OCI-LY7 (cell line): ENCODE measurements around the gene PEX14. TPM values are rescaled to one million over a fixed set of nuclear protein-coding genes. Genes with fewer than 3 reads are reported as not detected.

ENCODE experiments used
- BruUV-seq: library from RNA; stranded (reverse); fragments of 400-500 nt; replicated peaks from 2 replicates; lab custom pipeline; 2021; lab: Mats Ljungman, UMichigan
- CTCF ChIA-PET: fragments of 300-600 bp; sonication (Branson Sonifier 250); formaldehyde crosslinking; loops from one replicate; lab custom pipeline; 2022; ENCODE audit warnings: antibody characterized with exemption; ENCODE audit not compliant: unreplicated experiment; lab: Charles Lee
- POLR2A ChIA-PET: fragments of 300-600 bp; sonication (Branson Sonifier 250); formaldehyde crosslinking; loops from one replicate; lab custom pipeline; 2022; ENCODE audit warnings: antibody characterized with exemption; lab: Charles Lee
- DNase-seq: peaks from one replicate; pipeline ENCODE4 v3.0.0-alpha.2; 2015; ENCODE audit warnings: low spot score
- H2AFZ ChIP-seq: fragments of 200-600 bp; sonication (generic), shearing (Covaris generic); 2 replicates; pipeline ENCODE4 v1.6.1; 2014; ENCODE audit warnings: mild to moderate bottlenecking, antibody characterized with exemption, low read length, moderate library complexity
- H3K27ac ChIP-seq: fragments of 200-600 bp; sonication (generic); 2 replicates; pipeline ENCODE4 v1.5.1; 2014; ENCODE audit warnings: mixed run types, low read depth, mild to moderate bottlenecking, moderate library complexity, low read length, inconsistent platforms; ENCODE audit not compliant: poor library complexity, severe bottlenecking
- H3K36me3 ChIP-seq: fragments of 200-600 bp; sonication (generic); 2 replicates; pipeline ENCODE4 v1.6.1; 2014; ENCODE audit warnings: mild to moderate bottlenecking, antibody characterized with exemption, low read length, moderate library complexity, mixed read lengths; ENCODE audit not compliant: insufficient read depth
- H3K4me1 ChIP-seq: fragments of 200-600 bp; sonication (generic); 2 replicates; pipeline ENCODE4 v1.5.1; 2014; ENCODE audit warnings: mild to moderate bottlenecking, low read length; ENCODE audit not compliant: insufficient read depth, poor library complexity, severe bottlenecking
- H3K4me2 ChIP-seq: fragments of 200-600 bp; sonication (generic); 2 replicates; pipeline ENCODE4 v1.6.1; 2014; ENCODE audit warnings: mild to moderate bottlenecking, low read length
- H3K4me3 ChIP-seq: fragments of 200-600 bp; sonication (generic); 2 replicates; pipeline ENCODE4 v1.5.1; 2014; ENCODE audit warnings: mild to moderate bottlenecking, low read depth, low read length; ENCODE audit not compliant: poor library complexity, severe bottlenecking
- H3K79me2 ChIP-seq: fragments of 200-600 bp; sonication (generic); 2 replicates; pipeline ENCODE4 v1.6.1; 2016; ENCODE audit warnings: low read depth, mild to moderate bottlenecking, low read length, moderate library complexity, mixed read lengths; ENCODE audit not compliant: insufficient read depth
- H3K9me2 ChIP-seq: fragments of 200-600 bp; sonication (generic); 2 replicates; pipeline ENCODE4 v1.6.1; 2016; ENCODE audit warnings: mild to moderate bottlenecking, low read length, mixed read lengths; ENCODE audit not compliant: insufficient read depth
- H3K9me3 ChIP-seq: fragments of 200-600 bp; sonication (generic); 2 replicates; pipeline ENCODE4 v1.6.1; 2014; ENCODE audit warnings: mild to moderate bottlenecking, mixed run types, low read length, mixed read lengths
- H4K20me1 ChIP-seq: fragments of 200-600 bp; sonication (generic); 2 replicates; pipeline ENCODE4 v1.6.1; 2014; ENCODE audit warnings: mild to moderate bottlenecking, antibody characterized with exemption, low read length, moderate library complexity, mixed read lengths; ENCODE audit not compliant: insufficient read depth
- CTCF ChIP-seq: fragments of 200-600 bp; sonication (generic); conservative IDR thresholded peaks from 2 replicates; pipeline ENCODE4 v1.5.1; 2014; ENCODE audit warnings: mild to moderate bottlenecking, antibody characterized with exemption, low read length, moderate library complexity, mixed read lengths
- EZH2phosphoT487 ChIP-seq: fragments of 200-600 bp; sonication (generic); IDR thresholded peaks from 2 replicates; pipeline ENCODE4 v1.6.1; 2018; ENCODE audit warnings: low read depth, borderline replicate concordance, mild to moderate bottlenecking, mixed run types, antibody characterized with exemption, low read length, moderate library complexity, mixed read lengths
- intact Hi-C: fragments of 100-400 bp; cut with micrococcal nuclease; formaldehyde crosslinking; loops from one replicate; pipeline ENCODE4 v1.10.0; 2022; ENCODE audit not compliant: unreplicated experiment
- total RNA-seq, 2 experiments: library from RNA; depleted of rRNA in 1 of 2; stranded (reverse); fragments of >200 nt in 1 of 2; shearing (Covaris generic) in 1 of 2; gene quantifications; 2 replicates each; pipeline ENCODE4 v1.2.3, GENCODE V29; 2014 to 2022

The PEX14 gene
- total RNA-seq, 2 experiments from 2014 or later, result 14.6 to 24.3 TPM

- TF ChIP-seq EZH2phosphoT487 (no peak), CTCF (no peak)
- H3K4me1 ChIP-seq, result no peaks in the 10 kb centered on the region
- intact Hi-C loops, result no loop called here
- ChIA-PET POLR2A (no interaction called here), CTCF (no interaction called here)
- H3K9me2 ChIP-seq, result no peaks in the 10 kb centered on the region
- no peak for DNase-seq
- H4K20me1 ChIP-seq, result no peaks in the 10 kb centered on the region
- no peaks in the 10 kb centered on the region for H3K36me3 ChIP-seq
- no TSS peak for BruUV-seq
- no peaks in the 10 kb centered on the region for H3K9me3 ChIP-seq
- no peaks in the 10 kb centered on the region for H3K79me2 ChIP-seq
- H3K27ac ChIP-seq, result no peak overlapping the region
- H3K4me3 ChIP-seq, result no peak overlapping the region
- H3K4me2 ChIP-seq, result no peak overlapping the region
- no peak overlapping the region for H2AFZ ChIP-seq
Observed at GRCh38 chr1:10633416-10633815, 158.7 kb downstream of the PEX14 start.

- no peak for DNase-seq
- H3K27ac ChIP-seq, result no peak overlapping the region
- H3K4me3 ChIP-seq, result no peak overlapping the region
- no peaks in the 10 kb centered on the region for H3K9me2 ChIP-seq
- H3K36me3 ChIP-seq, result no peaks in the 10 kb centered on the region
- H2AFZ ChIP-seq, result no peak overlapping the region
- no peak overlapping the region for H3K4me2 ChIP-seq
- no TSS peak for BruUV-seq
- CTCF ChIA-PET, result no interaction called here
- no peaks in the 10 kb centered on the region for H3K9me3 ChIP-seq
- no peaks in the 10 kb centered on the region for H4K20me1 ChIP-seq
- no peaks in the 10 kb centered on the region for H3K79me2 ChIP-seq
- TF ChIP-seq EZH2phosphoT487 (no peak), CTCF (no peak)
- intact Hi-C loops, result no loop called here
- POLR2A ChIA-PET, result no interaction called here
- no peaks in the 10 kb centered on the region for H3K4me1 ChIP-seq
Observed at GRCh38 chr1:10634075-10634427, 159.3 kb downstream of the PEX14 start.

GRCh38 chr1:10634428-10635084, 159.8 kb downstream of the PEX14 start:
- intact Hi-C loops, result no loop called here
- H3K4me1 ChIP-seq, result no peaks in the 10 kb centered on the region
- no peak overlapping the region for H3K27ac ChIP-seq
- POLR2A ChIA-PET, result no interaction called here
- BruUV-seq, result no TSS peak
- no peak overlapping the region for H3K4me3 ChIP-seq
- CTCF ChIA-PET, result no interaction called here
- no peaks in the 10 kb centered on the region for H3K36me3 ChIP-seq
- H3K79me2 ChIP-seq, result no peaks in the 10 kb centered on the region
- H3K9me2 ChIP-seq, result no peaks in the 10 kb centered on the region
- H2AFZ ChIP-seq, result no peak overlapping the region
- no peaks in the 10 kb centered on the region for H3K9me3 ChIP-seq
- H3K4me2 ChIP-seq, result no peak overlapping the region
- H4K20me1 ChIP-seq, result no peaks in the 10 kb centered on the region
- TF ChIP-seq EZH2phosphoT487, result no peak
- TF ChIP-seq CTCF, result no peak
- DNase-seq, result no peak
